ENCODE data around the gene CTRB1. TPM values are rescaled to one million over a fixed set of nuclear protein-coding genes. Genes with fewer than 3 reads are reported as not detected.

Gene CTRB1
- total RNA-seq, 1 experiment from 2014 or later: not detected

- intact Hi-C loops (cut with micrococcal nuclease; ENCODE audit: unreplicated experiment): no loop called here
- POLR2A ChIA-PET: no interaction called here
- DNase-seq: no peak
- no peak overlapping the region for H3K4me3 ChIP-seq (ENCODE audit: low read depth, low read length)
- H3K4me1 ChIP-seq: 0 out of 2 replicates have a peak, but pooled peaks cover 4% of the 10 kb centered on the region
- no peaks in the 10 kb centered on the region for H3K4me1 Mint-ChIP-seq (ENCODE audit: low read depth, unreplicated experiment)
- H3K27me3 ChIP-seq (replicated peaks; ENCODE audit: control insufficient read depth, insufficient read depth, low read length): no peaks in the 10 kb centered on the region
- no peaks in the 10 kb centered on the region for H3K9me3 Mint-ChIP-seq (ENCODE audit: unreplicated experiment)
- H3K27me3 Mint-ChIP-seq (ENCODE audit: insufficient read depth, unreplicated experiment): no peaks in the 10 kb centered on the region
- CTCF ChIA-PET: no interaction called here
- H3K36me3 ChIP-seq (ENCODE audit: control insufficient read depth, insufficient read depth, low read length): no peaks in the 10 kb centered on the region
- no peaks in the 10 kb centered on the region for H3K9me3 ChIP-seq
- no TSS peak for BruUV-seq (replicated peaks)
- H3K4me3 Mint-ChIP-seq (ENCODE audit: unreplicated experiment): no peak overlapping the region
- H3K27ac Mint-ChIP-seq (ENCODE audit: unreplicated experiment): no peak overlapping the region
- no peak for TF ChIP-seq CTCF (IDR thresholded peaks at IDR 0.05; ENCODE audit: insufficient read depth in 1 of 2, low read depth in 1 of 2, low read length in 1 of 2, severe bottlenecking in 1 of 2, unreplicated experiment in 1 of 2)
- H3K36me3 Mint-ChIP-seq (ENCODE audit: insufficient read depth, unreplicated experiment): no peaks in the 10 kb centered on the region
These were observed 54.5 kb downstream of the CTRB1 start for GRCh38 chr16:75273054-75273925.

Other genes with a start within 250 kb of the CTRB1 start
- gene WDR59, start 233.9 kb upstream of the CTRB1 start, total RNA-seq (2022): 148 and 174 TPM in 2 replicates
- 68.6 and 73.8 TPM in 2 replicates for gene ZNRF1, start 220.0 kb upstream of the CTRB1 start, total RNA-seq (2022)
- gene LDHD, start 102.2 kb upstream of the CTRB1 start, total RNA-seq (2022): 4.1 and 4.5 TPM in 2 replicates
- 11.4 and 14.2 TPM in 2 replicates for gene ZFP1, start 70.5 kb upstream of the CTRB1 start, total RNA-seq (2022)
- gene CTRB2, start 11.8 kb upstream of the CTRB1 start, total RNA-seq (2022): not detected in 2 replicates
- 94.0 and 95.5 TPM in 2 replicates for gene BCAR1, start 32.6 kb downstream of the CTRB1 start, total RNA-seq (2022)
- 71.6 and 77.6 TPM in 2 replicates for gene CFDP1, start 214.5 kb downstream of the CTRB1 start, total RNA-seq (2022)
- gene TMEM170A, start 245.7 kb downstream of the CTRB1 start, total RNA-seq (2022): 57.4 and 63.6 TPM in 2 replicates